Kidney tubule cell (primary cell): ENCODE data around the gene C10orf71.

Experiments
- DNase-seq: peaks from one replicate; pipeline ENCODE4 v3.0.0-alpha.2; 2018; ENCODE audit warnings: low spot score

Gene C10orf71

DNA sequence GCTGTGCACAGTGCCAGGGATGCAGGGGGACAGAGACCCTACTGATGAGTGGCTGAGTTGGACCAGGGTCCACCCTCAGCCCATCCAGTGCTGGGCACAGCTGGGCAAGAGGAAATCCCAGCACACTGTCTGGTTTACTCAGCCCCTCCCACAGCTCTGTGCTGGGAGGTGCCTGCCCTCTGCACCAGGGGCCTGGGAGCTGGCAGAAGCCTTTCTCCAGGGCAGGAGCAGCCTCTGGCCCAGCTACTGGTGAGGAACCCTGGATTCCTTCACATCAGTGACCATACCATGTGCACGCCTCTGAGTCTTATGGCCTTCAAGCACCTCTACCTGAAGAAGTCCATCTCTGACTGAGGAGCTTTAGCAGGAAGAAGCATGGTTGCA lies 25.9 kb upstream of the C10orf71 start:
- DNase-seq: no peak

- no peak for DNase-seq
Measured at GRCh38 chr10:49273626-49274025, 25.3 kb upstream of the C10orf71 start.

- no peak for DNase-seq
Measured at GRCh38 chr10:49274886-49275285, 24.1 kb upstream of the C10orf71 start.

GRCh38 chr10:49275896-49276295 lies 23.1 kb upstream of the C10orf71 start:
- DNase-seq: no peak

DNA sequence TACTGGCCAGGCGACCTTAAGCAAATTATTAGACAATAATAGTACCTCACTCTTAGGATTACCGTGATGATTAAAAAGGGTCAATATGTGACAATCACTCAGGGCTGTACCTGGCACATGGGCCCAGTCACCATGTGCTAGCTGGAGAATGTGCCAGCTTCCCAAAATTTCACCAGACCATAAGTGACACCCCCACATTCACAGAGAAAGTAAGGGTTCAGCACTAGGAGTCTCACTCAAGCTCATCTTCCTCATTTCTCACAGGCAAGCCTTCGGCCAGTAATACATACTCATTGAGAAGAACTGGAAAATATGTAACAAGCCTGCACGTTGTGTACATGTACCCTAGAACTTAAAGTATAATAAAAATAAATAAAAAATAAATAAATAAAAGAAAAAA lies 22.4 kb upstream of the C10orf71 start:
- no peak for DNase-seq

DNA sequence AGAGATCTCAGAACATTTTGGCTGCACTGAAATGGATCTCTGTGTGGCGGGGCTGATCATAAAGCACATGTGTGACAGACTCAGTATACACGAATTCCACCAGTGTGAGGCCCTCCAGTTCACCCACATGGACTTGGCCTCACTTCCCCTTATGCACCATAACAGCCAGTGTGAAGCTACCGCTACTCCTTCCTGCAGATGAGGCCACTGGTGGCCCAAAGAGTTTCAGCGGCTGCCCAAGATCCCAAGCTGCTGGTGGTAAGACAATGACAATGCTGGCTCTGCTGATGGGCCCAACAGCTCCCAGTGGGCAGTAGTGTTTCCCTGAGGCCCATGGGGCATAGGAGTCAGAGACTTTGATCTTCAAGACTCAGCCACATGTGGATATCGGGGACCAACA lies 21.0 kb upstream of the C10orf71 start:
- no peak for DNase-seq

- DNase-seq: no peak
Measured at GRCh38 chr10:49278497-49278981, 20.4 kb upstream of the C10orf71 start.

- DNase-seq: no peak
Measured at GRCh38 chr10:49279015-49279880, 19.7 kb upstream of the C10orf71 start.

DNA sequence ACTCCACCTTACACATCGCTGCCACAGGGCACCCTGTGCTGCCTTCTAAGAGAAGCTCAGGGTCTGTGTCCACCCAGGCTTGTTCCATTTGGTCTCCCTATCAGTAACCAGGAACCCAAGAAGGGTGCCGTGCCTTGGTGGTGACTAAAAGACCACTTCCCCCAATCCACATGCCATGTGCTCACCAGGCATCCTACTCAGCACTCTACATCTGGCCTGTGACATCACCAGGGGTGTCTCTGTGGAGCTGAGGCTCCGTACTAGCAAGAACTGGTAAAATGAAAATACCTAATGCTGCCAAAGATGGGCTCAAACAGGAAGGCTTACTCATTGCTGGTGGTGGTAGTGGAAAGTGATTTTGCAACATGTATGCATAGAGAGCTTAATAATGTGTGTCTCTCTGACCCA lies 19.0 kb upstream of the C10orf71 start:
- no peak for DNase-seq

- DNase-seq: no peak
Measured at GRCh38 chr10:49281461-49281860, 17.5 kb upstream of the C10orf71 start.

- no peak for DNase-seq
Measured at GRCh38 chr10:49282306-49282705, 16.7 kb upstream of the C10orf71 start.

- no peak for DNase-seq
Measured at GRCh38 chr10:49282879-49283341, 16.1 kb upstream of the C10orf71 start.

DNA sequence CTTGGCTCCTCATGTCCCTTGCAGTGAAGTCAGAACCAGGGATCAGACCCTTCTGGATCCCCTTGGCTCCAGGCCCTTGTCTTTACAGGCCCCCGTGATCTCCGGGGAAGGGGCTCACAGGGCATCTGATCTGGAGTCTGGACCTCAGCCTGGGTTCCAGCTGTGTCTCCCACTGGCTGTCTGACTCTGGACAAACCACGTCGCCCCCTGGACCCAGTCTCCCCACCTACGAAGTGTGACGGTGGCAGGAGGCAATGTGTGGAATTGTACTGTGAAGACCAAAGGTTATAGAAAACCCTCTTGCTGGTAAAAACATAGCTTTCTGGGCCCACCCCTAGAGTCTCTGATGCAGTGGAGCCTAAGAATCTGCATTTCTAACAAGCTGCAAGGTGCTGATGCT lies 15.5 kb upstream of the C10orf71 start:
- no peak for DNase-seq

DNA sequence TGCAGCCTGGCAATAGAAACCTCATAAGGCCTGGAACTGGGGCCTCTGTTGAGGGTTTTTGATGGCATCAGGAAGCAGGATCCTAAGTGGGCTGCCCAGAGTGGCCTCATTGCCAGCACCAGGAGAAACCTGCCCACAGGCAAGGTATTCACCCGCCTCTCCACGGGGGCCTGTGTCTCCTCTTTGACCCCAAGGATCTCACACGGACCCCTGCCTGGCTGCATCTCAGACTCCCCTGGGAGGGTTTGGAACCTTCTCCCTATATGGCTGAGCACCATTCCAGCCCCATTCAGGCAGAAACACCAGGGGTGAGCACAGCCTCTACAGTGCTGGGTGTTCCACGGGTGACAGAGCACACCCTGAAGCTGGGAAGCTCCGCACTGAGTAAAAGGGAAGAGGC lies 14.6 kb upstream of the C10orf71 start:
- DNase-seq: no peak

- no peak for DNase-seq
Measured at GRCh38 chr10:49285232-49285631, 13.7 kb upstream of the C10orf71 start.

DNA sequence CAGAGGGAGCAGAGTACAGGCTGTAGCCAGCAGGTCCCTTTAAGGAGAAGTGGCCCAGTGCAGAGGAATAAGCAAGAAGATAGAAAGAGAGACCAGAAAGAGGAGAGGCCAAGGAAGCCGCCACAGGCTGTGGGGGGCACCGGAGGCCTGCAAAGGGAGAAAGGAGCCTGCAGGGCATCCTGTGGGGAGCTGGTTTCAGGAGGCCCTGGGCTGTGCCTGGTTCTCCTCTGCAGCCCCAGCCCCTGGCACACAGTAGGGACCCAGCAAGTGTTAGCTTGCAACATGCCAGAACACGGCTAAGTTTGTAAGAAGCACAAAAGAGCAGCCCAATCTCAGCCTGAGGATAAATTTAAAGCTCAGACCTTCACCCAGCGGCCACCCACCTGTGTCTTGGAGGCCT lies 12.3 kb upstream of the C10orf71 start:
- no peak for DNase-seq

DNA sequence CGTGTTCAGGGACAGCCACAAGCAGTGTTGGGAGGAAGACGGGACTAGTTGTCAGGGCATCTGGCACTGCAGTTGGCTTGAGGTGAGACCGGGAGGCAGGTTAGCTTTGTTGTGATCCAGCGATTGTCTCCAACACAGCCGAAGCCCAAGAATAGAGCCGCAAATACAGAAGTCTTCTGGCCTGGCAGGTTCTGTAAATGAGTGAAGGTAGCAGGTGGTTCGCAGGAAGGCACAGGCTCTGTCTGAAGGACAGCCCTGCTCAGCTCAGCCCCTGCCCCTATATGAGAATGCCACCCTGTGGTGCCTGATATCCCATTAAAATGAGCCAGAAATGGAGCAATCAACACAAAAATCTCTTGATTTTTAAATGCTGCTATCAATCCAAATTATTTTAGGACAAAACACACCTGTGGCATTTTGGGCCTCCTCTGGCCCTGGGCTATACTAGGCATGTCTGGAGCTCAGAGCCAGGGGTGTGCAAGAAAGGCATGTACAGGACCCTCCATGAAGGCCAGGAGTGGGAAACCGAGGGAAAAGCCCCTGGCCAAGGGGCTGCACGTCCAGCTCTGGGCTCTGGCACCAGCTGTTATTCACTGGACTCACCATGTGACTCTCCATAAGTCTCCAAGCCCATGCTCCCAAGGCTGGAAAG lies 11.2 kb upstream of the C10orf71 start:
- DNase-seq: no peak

DNA sequence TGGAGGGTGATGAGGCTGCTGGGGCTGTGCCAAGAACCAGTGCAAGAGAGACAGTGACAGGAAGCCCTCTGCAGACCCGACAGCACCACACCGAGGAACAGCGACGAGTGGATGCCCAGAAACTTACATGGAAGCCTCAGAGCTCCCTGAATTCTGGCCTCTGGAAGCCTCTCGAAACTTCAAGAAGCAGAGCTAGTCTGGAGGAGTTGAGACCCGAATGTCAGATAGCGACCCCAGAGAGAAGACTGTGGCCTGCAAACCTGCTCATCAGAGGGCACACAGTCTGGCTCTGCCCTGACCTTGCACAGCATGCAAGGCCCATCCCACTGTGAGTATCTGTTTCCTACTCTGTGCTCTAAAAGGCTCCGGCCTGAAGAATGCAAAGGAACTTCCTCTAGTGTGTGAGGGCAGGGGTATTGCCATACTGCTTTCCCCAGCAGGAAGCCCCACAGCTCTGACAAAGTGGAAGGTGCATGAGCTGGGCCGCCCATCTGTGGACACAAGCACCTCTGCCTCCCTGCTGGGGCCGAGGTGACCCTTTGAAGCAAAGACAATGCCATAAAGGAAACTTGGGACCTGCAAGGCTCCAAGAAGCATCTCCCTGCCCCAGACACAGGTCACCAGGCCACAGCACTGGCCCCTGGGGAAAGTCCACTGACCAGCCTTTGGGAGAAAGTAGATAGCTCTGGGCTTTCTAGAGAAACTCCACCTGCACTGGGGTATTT lies 10.5 kb upstream of the C10orf71 start:
- DNase-seq: no peak

GRCh38 chr10:49289480-49289879 lies 9.5 kb upstream of the C10orf71 start:
- DNase-seq: no peak

DNA sequence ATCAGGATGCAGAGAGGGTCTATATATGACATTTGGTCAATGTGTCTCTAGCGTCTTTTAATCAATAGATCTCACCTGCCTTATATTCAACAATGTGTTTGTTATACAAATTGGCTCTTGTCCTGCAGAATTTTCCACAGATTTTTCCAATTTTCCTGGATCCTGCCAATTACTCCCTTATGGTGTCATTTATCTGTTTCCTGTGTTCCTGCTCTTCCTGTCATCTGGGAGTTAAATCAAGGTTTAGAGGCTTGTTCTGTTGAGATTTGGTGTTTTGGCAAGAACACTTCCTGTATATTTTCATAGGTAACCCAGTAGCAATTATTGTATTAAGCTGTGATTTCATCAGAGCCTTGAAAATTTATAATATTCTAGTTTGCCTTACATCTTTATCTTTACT lies 8.8 kb upstream of the C10orf71 start:
- no peak for DNase-seq

GRCh38 chr10:49290607-49291006 lies 8.4 kb upstream of the C10orf71 start:
- DNase-seq: no peak

DNA sequence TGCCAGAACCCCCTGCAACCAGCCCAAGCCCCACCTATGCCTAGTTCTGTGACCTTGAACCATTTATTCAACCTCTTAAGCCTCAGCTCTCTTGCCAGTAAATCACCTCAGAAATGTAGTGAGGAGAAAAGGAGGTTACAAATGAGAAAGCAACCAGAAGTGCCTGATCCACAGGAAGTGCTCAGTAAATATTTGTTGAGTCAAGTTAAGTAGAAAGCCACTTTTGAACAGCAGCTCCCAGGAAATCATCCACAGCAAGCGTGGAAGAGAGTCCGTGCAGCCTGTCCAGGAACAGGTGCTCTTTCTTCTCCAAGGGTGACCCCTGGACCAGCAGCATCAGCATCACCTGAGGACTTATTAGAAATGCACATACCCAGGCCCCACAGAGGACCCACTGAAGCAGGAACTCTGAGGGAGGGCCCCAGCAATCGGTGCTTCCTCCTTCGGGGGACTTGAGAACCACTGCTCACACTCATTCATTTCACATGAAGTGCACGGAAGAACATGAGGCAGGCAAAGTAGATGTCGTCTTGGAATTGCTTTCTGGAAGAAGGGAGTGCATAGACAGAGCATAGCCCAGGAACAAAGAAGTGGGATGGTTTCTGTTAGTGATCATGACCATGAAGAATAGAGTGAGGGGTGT lies 6.3 kb upstream of the C10orf71 start:
- no peak for DNase-seq
